HG03460 (cell line): Measurements from ENCODE around the gene CDC42EP1.

Experiments used
- ATAC-seq: cut with Tn5 transposase; IDR thresholded peaks from one replicate; pipeline ENCODE4 v1.9.1; 2021; ENCODE audit not compliant: unreplicated experiment

Gene CDC42EP1

DNA sequence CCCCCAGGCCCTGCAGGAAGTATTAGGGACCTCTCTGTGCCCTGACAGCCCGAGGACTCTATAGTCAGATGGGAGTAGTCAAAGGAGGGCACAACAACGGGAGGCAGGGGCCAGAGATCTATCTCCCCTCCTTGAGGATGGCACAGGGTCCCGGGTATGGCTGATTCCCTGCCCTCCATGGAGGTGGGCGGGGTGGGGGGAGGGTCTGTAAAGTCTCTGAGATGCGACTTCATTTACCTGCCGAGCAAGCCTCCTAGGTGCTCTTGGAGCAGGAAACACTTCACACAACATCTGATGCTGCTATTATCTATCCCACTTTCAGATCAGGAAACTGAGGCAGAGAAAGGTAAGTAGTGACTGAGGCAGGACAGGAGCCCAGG, 769 bp upstream of the CDC42EP1 start:
- no peak for ATAC-seq

- no peak for ATAC-seq
Measured at GRCh38 chr22:37560608-37561211, 430 bp downstream of the CDC42EP1 start.

- ATAC-seq: no peak
Measured at GRCh38 chr22:37561212-37562048, 1.1 kb downstream of the CDC42EP1 start.

- ATAC-seq: no peak
Measured at GRCh38 chr22:37562049-37562875, 2.0 kb downstream of the CDC42EP1 start.

- ATAC-seq: no peak
Measured at GRCh38 chr22:37563153-37564081, 3.1 kb downstream of the CDC42EP1 start.

DNA sequence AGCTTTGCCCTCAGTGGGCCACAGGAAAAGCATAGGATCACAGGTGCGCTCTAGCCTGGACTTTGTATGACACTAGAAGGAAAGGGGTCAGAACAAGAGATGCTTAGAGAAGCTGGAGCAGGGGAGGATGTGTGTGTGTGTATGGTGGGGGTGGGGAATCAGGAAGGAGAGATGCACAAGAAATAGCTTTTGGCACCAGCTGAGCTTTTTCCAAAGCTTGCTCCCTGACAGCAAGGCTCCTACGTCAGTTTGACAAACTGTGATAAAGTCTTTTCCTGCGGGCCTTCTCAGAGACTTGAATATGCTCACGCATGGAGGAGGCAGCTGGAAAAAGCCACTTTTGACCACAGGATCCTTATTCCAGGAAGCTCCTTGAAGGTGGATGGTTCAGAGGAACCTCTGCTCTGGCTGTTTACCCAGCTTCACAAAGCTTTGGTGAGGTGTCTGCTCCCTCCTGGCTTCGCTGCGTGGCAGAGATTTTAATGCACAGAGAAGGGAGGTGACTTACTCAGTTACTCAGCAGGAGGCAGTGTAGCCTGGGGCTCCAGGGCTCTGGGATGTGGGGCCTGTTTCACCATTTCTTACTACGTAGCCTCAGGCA, 3.9 kb downstream of the CDC42EP1 start:
- ATAC-seq: no peak

GRCh38 chr22:37565830-37566229, 5.5 kb downstream of the CDC42EP1 start:
- ATAC-seq: no peak

DNA sequence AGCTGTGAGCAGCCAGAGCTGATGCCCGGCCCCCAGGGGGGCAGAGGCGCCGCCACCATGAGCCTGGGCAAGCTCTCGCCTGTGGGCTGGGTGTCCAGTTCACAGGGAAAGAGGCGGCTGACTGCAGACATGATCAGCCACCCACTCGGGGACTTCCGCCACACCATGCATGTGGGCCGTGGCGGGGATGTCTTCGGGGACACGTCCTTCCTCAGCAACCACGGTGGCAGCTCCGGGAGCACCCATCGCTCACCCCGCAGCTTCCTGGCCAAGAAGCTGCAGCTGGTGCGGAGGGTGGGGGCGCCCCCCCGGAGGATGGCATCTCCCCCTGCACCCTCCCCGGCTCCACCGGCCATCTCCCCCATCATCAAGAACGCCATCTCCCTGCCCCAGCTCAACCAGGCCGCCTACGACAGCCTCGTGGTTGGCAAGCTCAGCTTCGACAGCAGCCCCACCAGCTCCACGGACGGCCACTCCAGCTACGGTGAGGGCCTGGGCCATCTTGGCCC, 6.1 kb downstream of the CDC42EP1 start:
- ATAC-seq: no peak

GRCh38 chr22:37566903-37567798, 6.9 kb downstream of the CDC42EP1 start:
- ATAC-seq: no peak

- no peak for ATAC-seq
Measured at GRCh38 chr22:37568012-37568411, 7.7 kb downstream of the CDC42EP1 start.

DNA sequence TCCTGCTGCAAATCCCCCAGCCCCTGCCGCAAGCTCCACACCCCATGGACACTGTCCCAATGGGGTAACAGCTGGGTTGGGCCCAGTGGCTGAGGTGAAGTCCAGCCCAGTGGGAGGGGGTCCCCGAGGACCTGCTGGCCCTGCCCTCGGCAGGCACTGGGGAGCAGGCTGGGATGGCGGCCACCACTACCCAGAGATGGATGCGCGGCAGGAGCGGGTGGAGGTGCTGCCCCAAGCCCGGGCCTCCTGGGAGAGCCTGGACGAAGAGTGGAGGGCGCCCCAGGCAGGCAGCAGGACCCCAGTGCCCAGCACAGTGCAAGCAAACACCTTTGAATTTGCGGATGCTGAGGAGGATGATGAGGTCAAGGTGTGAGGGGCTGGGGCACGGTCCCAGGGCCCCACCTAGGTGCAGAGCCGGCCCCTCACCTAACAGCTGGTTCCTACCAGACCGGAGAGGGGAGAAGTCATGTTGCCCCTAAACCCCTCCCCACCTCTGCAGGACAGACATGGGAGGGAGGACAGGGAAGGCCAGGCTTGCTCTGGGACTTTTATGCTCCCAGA, 8.2 kb downstream of the CDC42EP1 start:
- ATAC-seq: no peak

DNA sequence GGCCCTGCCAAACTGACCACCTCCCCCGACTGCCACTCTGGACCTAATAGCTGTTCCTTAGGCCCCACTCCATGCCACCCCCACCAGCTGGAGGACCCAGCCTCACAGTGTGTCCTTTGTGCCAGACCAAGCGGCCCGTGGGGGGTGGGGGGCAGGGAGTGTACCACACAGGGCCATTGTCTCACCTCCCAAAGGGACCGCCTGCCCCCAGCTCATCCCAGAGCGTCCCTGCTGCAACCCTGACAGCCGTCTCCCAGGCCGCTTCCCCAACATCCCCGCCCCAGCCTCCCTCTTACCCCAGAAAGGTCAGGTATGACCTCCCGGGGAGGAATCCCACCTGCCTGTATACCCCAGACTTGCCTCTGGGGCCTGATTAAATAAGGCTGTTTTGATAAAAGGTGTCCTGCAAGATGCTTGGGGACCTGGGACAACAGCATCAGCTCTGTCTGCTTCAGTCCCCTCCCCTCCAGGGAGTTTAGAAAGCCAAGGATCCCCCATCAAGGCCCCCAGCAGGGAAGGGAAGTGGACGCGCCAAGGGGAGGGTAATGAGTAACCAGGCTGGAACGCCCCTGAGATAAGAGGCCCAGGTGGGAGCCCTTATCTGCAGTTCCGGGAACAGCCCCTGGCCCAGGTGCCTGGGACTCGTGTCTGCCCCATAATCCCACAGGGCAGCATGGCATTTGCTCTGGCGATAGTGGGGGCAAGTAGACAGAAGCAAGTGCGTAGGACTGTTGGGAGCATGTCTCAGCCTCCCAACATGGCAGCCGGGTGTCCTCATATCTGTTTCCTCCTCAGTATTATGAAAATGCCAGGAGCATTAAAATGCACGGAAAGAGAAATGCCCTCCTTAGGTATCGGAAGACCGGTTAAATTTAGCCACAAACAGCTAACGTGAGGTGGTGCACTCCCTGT, 9.0 kb downstream of the CDC42EP1 start:
- ATAC-seq: no peak

DNA sequence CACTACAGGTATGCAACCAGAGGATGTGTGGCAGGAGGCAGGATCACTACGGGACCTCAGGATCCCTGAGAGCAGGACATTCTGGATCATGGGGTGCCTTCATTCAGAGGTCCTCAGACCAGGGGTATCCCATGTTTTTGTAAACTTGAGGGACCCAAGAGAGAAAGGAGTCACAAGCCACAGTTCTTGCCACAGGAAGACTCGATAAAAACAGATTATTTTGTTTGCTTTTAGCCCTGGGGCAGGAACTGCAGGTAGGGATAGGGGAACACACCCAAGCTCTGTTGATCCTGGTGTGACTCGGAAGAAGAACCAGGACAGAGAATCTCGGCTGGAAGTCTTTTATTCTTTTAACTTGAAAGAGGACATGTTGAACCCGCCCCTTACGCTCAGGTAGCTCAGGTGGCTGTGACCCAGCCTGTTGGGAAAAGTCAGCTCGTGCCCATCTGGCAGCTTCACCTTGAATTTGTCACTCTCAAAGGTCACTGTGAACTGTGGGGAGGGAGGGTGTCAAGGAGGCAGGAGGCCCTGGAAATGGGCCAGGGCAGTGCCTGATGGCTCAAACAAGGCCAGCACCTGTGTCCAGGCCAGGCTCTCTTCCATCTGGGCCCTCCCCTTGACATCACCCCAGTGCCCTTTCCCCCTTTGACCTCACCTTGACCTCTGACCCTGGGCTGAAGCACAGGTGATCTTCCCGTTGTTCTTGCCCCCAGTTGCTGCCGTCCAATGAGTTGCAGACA, 9.8 kb downstream of the CDC42EP1 start:
- no peak for ATAC-seq

DNA sequence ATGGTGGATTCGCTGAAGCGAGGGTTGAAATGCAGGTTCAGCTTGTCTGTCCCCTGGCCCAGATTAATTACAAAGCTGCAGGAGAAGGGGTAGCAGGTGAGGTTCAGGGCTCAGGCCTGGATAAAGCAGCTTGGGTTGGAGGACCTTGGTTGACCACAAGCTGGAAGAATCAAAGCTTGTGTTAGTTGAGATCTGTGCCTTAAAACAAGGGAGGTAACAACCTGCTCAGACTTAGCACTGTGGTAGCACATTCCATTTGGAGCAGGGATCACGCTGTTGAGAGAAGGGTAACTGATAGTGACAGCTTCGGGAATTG, 10.3 kb downstream of the CDC42EP1 start:
- no peak for ATAC-seq

GRCh38 chr22:37571258-37571991, 11.1 kb downstream of the CDC42EP1 start:
- no peak for ATAC-seq

GRCh38 chr22:37571992-37572373, 11.7 kb downstream of the CDC42EP1 start:
- ATAC-seq: no peak
